PC-3 (cell line): ENCODE measurements around the gene LZTFL1.

ENCODE experiments used
- CTCF ChIP-seq: fragments of 300-600 bp; sonication (generic); conservative IDR thresholded peaks from 2 replicates; pipeline ENCODE4 v1.5.1; 2017; ENCODE audit warnings: antibody characterized with exemption, low read depth, mild to moderate bottlenecking, low read length
- EZH2 ChIP-seq: fragments of 300-600 bp; sonication (generic); IDR thresholded peaks from one replicate; pipeline ENCODE4 v1.6.1; 2017; ENCODE audit warnings: antibody characterized with exemption, mild to moderate bottlenecking, low read length; ENCODE audit not compliant: unreplicated experiment

DNA sequence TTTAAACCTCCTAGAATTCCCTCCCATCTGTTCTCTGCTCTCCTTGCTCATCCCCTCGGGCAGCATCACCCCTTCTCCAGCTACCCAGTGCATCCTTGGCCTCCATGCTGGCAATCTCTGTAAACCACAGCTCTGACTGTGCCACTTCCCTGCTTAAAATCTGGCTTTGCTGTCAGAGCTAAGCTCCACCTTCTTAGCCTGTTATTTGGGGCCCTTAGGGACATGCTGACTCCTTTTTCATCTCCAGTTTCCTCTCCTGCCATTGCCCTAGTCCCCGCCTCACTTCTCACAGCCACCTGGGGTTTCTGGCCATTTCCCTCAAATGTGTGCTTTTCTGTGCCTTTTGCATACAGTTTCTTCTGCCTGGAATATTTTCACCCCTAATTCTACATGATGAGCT lies 51.3 kb downstream of the LZTFL1 start:
- TF ChIP-seq CTCF (no peak), EZH2 (no peak)
